CD14-positive monocyte (primary cell): ENCODE data around the gene UPB1. TPM values are rescaled to one million over a fixed set of nuclear protein-coding genes. Genes with fewer than 3 reads are reported as not detected.

Source experiments
- DNase-seq, 3 donors: peaks; one replicate each; pipeline ENCODE4 v3.0.0-alpha.2; 2011 to 2022
- H2AFZ ChIP-seq: 2 replicates; pipeline ENCODE4 v1.6.0; 2012; ENCODE audit warnings: mild to moderate bottlenecking, low read depth, low read length, inconsistent platforms; ENCODE audit not compliant: insufficient read depth, poor library complexity, severe bottlenecking
- H3K27ac ChIP-seq, 2 donors: 1 replicate in 1 of 2; 2 replicates in 1 of 2; pipeline ENCODE4 v1.5.1; 2012 to 2013; ENCODE audit warnings: low read length in 2 of 2, control low read depth in 1 of 2, inconsistent platforms in 1 of 2, low read depth in 1 of 2, mild to moderate bottlenecking in 1 of 2
- H3K27me3 ChIP-seq, 2 donors: one replicate each; pipeline versions ENCODE4 v1.6.0 to v1.6.1; 2011 to 2013; ENCODE audit warnings: low read length in 2 of 2; ENCODE audit not compliant: control insufficient read depth in 2 of 2, insufficient read depth in 2 of 2
- H3K36me3 ChIP-seq, 2 donors: replicated peaks in 1 of 2; 1 replicate in 1 of 2; 2 replicates in 1 of 2; pipeline versions ENCODE4 v1.5.1 to v1.6.1; 2012 to 2013; ENCODE audit warnings: low read length in 2 of 2, control low read depth in 1 of 2, inconsistent platforms in 1 of 2, mild to moderate bottlenecking in 1 of 2; ENCODE audit not compliant: insufficient read depth in 2 of 2, control insufficient read depth in 1 of 2
- H3K4me1 ChIP-seq, 2 donors: 1 replicate in 1 of 2; 2 replicates in 1 of 2; pipeline versions ENCODE4 v1.5.1 to v1.6.1; 2012 to 2013; ENCODE audit warnings: low read length in 2 of 2, control low read depth in 1 of 2, inconsistent platforms in 1 of 2, mild to moderate bottlenecking in 1 of 2, moderate library complexity in 1 of 2; ENCODE audit not compliant: insufficient read depth in 2 of 2, control insufficient read depth in 1 of 2
- H3K4me2 ChIP-seq: replicated peaks from 2 replicates; pipeline ENCODE3; 2012; ENCODE audit warnings: low read length, moderate library complexity, mild to moderate bottlenecking; ENCODE audit not compliant: poor library complexity, severe bottlenecking; ENCODE audit errors: extremely low read depth
- H3K4me3 ChIP-seq, 3 experiments: fragments of 200-600 bp in 1 of 3; sonication (generic) in 1 of 3; replicated peaks in 1 of 3; 1 replicate in 2 of 3; 2 replicates in 1 of 3; pipeline ENCODE4 v1.5.1; 2011 to 2013; ENCODE audit warnings: low read length in 3 of 3, mild to moderate bottlenecking in 3 of 3, control low read depth in 2 of 3, low read depth in 2 of 3, inconsistent platforms in 1 of 3, moderate library complexity in 1 of 3
- H3K79me2 ChIP-seq: 2 replicates; pipeline ENCODE4 v1.6.0; 2012; ENCODE audit warnings: mild to moderate bottlenecking, control low read depth, inconsistent platforms, low read length, moderate library complexity; ENCODE audit not compliant: insufficient read depth
- H3K9ac ChIP-seq: 2 replicates; pipeline ENCODE4 v1.6.0; 2017; ENCODE audit warnings: low read length, mild to moderate bottlenecking; ENCODE audit not compliant: insufficient read depth, poor library complexity, severe bottlenecking
- H3K9me3 ChIP-seq, 2 donors: replicated peaks in 1 of 2; 1 replicate in 1 of 2; 2 replicates in 1 of 2; pipeline versions ENCODE4 v1.5.1 to v1.6.1; 2012 to 2013; ENCODE audit warnings: low read length in 2 of 2, control low read depth in 1 of 2; ENCODE audit not compliant: control insufficient read depth in 1 of 2, insufficient read depth in 1 of 2
- H4K20me1 ChIP-seq: 2 replicates; pipeline ENCODE4 v1.6.0; 2012; ENCODE audit warnings: mild to moderate bottlenecking, low read length, control low read depth, moderate library complexity; ENCODE audit not compliant: insufficient read depth
- H3K27ac Mint-ChIP-seq, 7 donors: one replicate each; pipeline ENCODE4 v1.8.0; 2020; ENCODE audit warnings: mild to moderate bottlenecking in 7 of 7, mixed read lengths in 7 of 7, moderate library complexity in 6 of 7, inconsistent platforms in 2 of 7
- H3K27me3 Mint-ChIP-seq, 3 donors: one replicate each; pipeline ENCODE4 v1.8.0; 2021 to 2022; ENCODE audit warnings: low read depth in 3 of 3, mild to moderate bottlenecking in 3 of 3, mixed read lengths in 3 of 3, moderate library complexity in 3 of 3, inconsistent platforms in 1 of 3
- H3K36me3 Mint-ChIP-seq, 2 donors: one replicate each; pipeline ENCODE4 v1.8.0; 2020; ENCODE audit warnings: mixed read lengths in 2 of 2, inconsistent platforms in 1 of 2, mild to moderate bottlenecking in 1 of 2
- H3K4me1 Mint-ChIP-seq: one replicate; pipeline ENCODE4 v1.8.0; 2020; ENCODE audit warnings: mild to moderate bottlenecking, mixed read lengths
- H3K4me3 Mint-ChIP-seq, 2 donors: one replicate each; pipeline ENCODE4 v1.8.0; 2020; ENCODE audit warnings: mild to moderate bottlenecking in 2 of 2, mixed read lengths in 2 of 2, moderate library complexity in 1 of 2
- H3K9me3 Mint-ChIP-seq, 7 donors: one replicate each; pipeline ENCODE4 v1.8.0; 2020 to 2022; ENCODE audit warnings: mixed read lengths in 7 of 7, mild to moderate bottlenecking in 6 of 7, moderate library complexity in 6 of 7, inconsistent platforms in 2 of 7
- CTCF ChIP-seq: fragments of 200-600 bp; IDR thresholded peaks from one replicate; pipeline ENCODE4 v1.8.0; 2022; ENCODE audit warnings: antibody characterized with exemption, mild to moderate bottlenecking
- WGBS: methylation state at CpG from one replicate; pipeline ENCODE4 v1.1.5; 2013; ENCODE audit warnings: missing lambda C conversion rate; ENCODE audit not compliant: insufficient coverage; 5-methylcytosine and 5-hydroxymethylcytosine counted together
- intact Hi-C, 2 donors: fragments of 100-400 bp; cut with micrococcal nuclease; formaldehyde crosslinking; loops; one replicate each; pipeline versions ENCODE4 v1.15.0 to v1.15.1; 2023
- polyA plus RNA-seq, 3 donors: library from polyadenylated mRNA; depleted of rRNA in 1 of 3; unstranded in 2 of 3; stranded (reverse) in 1 of 3; fragments of 300-500 nt in 2 of 3; fragments of >200 nt in 1 of 3; fragmentation: Illumina TruSeq in 2 of 3; gene quantifications; 1 replicate in 2 of 3; 2 replicates in 1 of 3; pipeline ENCODE4 v1.2.3, GENCODE V29; 2012 to 2021

The UPB1 gene
- polyA plus RNA-seq, 3 donors: 0.13 to 0.17 TPM; not detected in 1

GRCh38 chr22:24482998-24483397, 12.1 kb upstream of the UPB1 start:
- H3K79me2 ChIP-seq: no peaks in the 10 kb centered on the region
- H3K9me3 Mint-ChIP-seq: peaks cover 0 to 2% (median 0%) of the 10 kb centered on the region in 7 donors
- peak overlapping the region; percentile 75 to 93 (median 88) for H3K27ac Mint-ChIP-seq
- DNase-seq: no peak
- H3K9ac ChIP-seq: no peak overlapping the region
- peak overlapping the region in 1 of 2 donors; percentile 61 for H3K4me3 Mint-ChIP-seq
- intact Hi-C loops: loop anchor here in 1 of 2 donors (5.0 kb wide), 1 partner anchor 51 kb away; no protein-coding TSS in a partner anchor
- H2AFZ ChIP-seq: no peak overlapping the region
- peaks cover 0 to 3% of the 10 kb centered on the region in 2 donors for H3K36me3 Mint-ChIP-seq
- no peak for TF ChIP-seq CTCF
- H4K20me1 ChIP-seq: no peaks in the 10 kb centered on the region
- no peaks in the 10 kb centered on the region for H3K27me3 ChIP-seq
- H3K9me3 ChIP-seq: no peaks in the 10 kb centered on the region
- peak overlapping the region in 1 of 3 experiments; percentile 43 for H3K4me3 ChIP-seq
- peaks cover 58% of the 10 kb centered on the region for H3K4me1 Mint-ChIP-seq
- H3K36me3 ChIP-seq: no peaks in the 10 kb centered on the region
- peak overlapping the region in 1 of 2 donors; percentile 80 for H3K27ac ChIP-seq
- peak overlapping the region; percentile 61 for H3K4me2 ChIP-seq
- peaks cover 58 to 64% of the 10 kb centered on the region in 2 donors for H3K4me1 ChIP-seq
- no CpG with 5 or more reads among the region's 2 CpGs for WGBS
- H3K27me3 Mint-ChIP-seq: peaks cover 0 to 3% (median 0%) of the 10 kb centered on the region in 3 donors

GRCh38 chr22:24483976-24484545, 11.1 kb upstream of the UPB1 start:
- no peak for DNase-seq
- TF ChIP-seq CTCF: no peak
- intact Hi-C loops: loop anchor here in 1 of 2 donors (5.0 kb wide), 1 partner anchor 52 kb away; no protein-coding TSS in a partner anchor
- H2AFZ ChIP-seq: no peak overlapping the region
- H3K4me3 ChIP-seq: no peak overlapping the region
- no peaks in the 10 kb centered on the region for H3K9me3 ChIP-seq
- Mint-ChIP-seq H3K4me1 (peaks cover 58% of the 10 kb centered on the region), H3K9me3 (peaks cover 0 to 2% (median 0%) of the 10 kb centered on the region in 7 donors), H3K36me3 (peaks cover 0 to 3% of the 10 kb centered on the region in 2 donors), H3K27me3 (peaks cover 0 to 3% (median 0%) of the 10 kb centered on the region in 3 donors), H3K4me3 (no peak overlapping the region), H3K27ac (peak overlapping the region in 6 of 7 donors; percentile 40 to 93 (median 68))
- WGBS: 94% methylated on average over 3 of the region's 5 CpGs
- no peak overlapping the region for H3K27ac ChIP-seq
- H3K4me2 ChIP-seq: no peak overlapping the region
- no peaks in the 10 kb centered on the region for H3K36me3 ChIP-seq
- H3K79me2 ChIP-seq: no peaks in the 10 kb centered on the region
- peaks cover 58 to 64% of the 10 kb centered on the region in 2 donors for H3K4me1 ChIP-seq
- H3K9ac ChIP-seq: no peak overlapping the region
- no peaks in the 10 kb centered on the region for H4K20me1 ChIP-seq
- no peaks in the 10 kb centered on the region for H3K27me3 ChIP-seq
